NCI-H2107 treated with DMSO at 0.1 percent for 48 hours (cell line): Measurements from ENCODE around the gene TTLL9.

Experiments used
- DNase-seq: peaks from one replicate; lab custom pipeline; 2025; ENCODE audit not compliant: unreplicated experiment; lab: John Stamatoyannopoulos, UW

TTLL9 gene

GRCh38 chr20:31943052-31943471, 72.6 kb downstream of the TTLL9 start:
- no peak for DNase-seq

GRCh38 chr20:31945319-31945718, 74.9 kb downstream of the TTLL9 start:
- no peak for DNase-seq

GRCh38 chr20:31945785-31946184, 75.4 kb downstream of the TTLL9 start:
- DNase-seq = no peak

- no peak for DNase-seq
Observed at GRCh38 chr20:31948008-31948407, 77.6 kb downstream of the TTLL9 start.

GRCh38 chr20:31949877-31950646, 79.6 kb downstream of the TTLL9 start:
- DNase-seq = no peak

- DNase-seq = no peak
Observed at GRCh38 chr20:31951203-31951529, 80.7 kb downstream of the TTLL9 start.

GRCh38 chr20:31951530-31952453, 81.4 kb downstream of the TTLL9 start, which contains the start of gene PDRG1:
TSS of gene PDRG1 (minus strand) at chr20:31952046. CDS start at chr20:31951961, 85 bp downstream.
- peak; percentile 91 for DNase-seq

- no peak for DNase-seq
Observed at GRCh38 chr20:31953556-31954148, 83.2 kb downstream of the TTLL9 start.

GRCh38 chr20:31954500-31954899, 84.1 kb downstream of the TTLL9 start:
- DNase-seq = no peak

GRCh38 chr20:31956556-31957526, 86.4 kb downstream of the TTLL9 start:
- no peak for DNase-seq

- no peak for DNase-seq
Observed at GRCh38 chr20:31962761-31963160, 92.3 kb downstream of the TTLL9 start.

- DNase-seq = no peak
Observed at GRCh38 chr20:31963889-31964288, 93.5 kb downstream of the TTLL9 start.

- no peak for DNase-seq
Observed at GRCh38 chr20:31966991-31967655, 96.7 kb downstream of the TTLL9 start.

GRCh38 chr20:31967830-31968249, 97.4 kb downstream of the TTLL9 start, which contains the start of gene XKR7:
TSS of gene XKR7 (plus strand) at chr20:31968151. CDS start at chr20:31968176, 25 bp downstream.
- peak; percentile 8 for DNase-seq

GRCh38 chr20:31968291-31969126, 98.1 kb downstream of the TTLL9 start:
- DNase-seq = no peak

- DNase-seq = no peak
Observed at GRCh38 chr20:31969991-31970390, 99.6 kb downstream of the TTLL9 start.

- DNase-seq = no peak
Observed at GRCh38 chr20:31972471-31973021, 102.1 kb downstream of the TTLL9 start.

- DNase-seq = no peak
Observed at GRCh38 chr20:31974296-31974695, 103.9 kb downstream of the TTLL9 start.
